VCaP (cell line): ENCODE data around the gene NOS1AP.
A peak's percentile ranks its signal among the peaks of the same experiment; 100 is the strongest.

Experiments used
- H3K27ac ChIP-seq: fragments of 450-650 bp; 2 replicates; pipeline ENCODE4 v1.5.1; 2017
- TF ChIP-seq, protein P1 (sequence below): fragments of 450-650 bp; conservative IDR thresholded peaks from 2 replicates; pipeline ENCODE4 v1.5.1; 2017; ENCODE audit warnings: mild to moderate bottlenecking, moderate library complexity

Gene NOS1AP

DNA sequence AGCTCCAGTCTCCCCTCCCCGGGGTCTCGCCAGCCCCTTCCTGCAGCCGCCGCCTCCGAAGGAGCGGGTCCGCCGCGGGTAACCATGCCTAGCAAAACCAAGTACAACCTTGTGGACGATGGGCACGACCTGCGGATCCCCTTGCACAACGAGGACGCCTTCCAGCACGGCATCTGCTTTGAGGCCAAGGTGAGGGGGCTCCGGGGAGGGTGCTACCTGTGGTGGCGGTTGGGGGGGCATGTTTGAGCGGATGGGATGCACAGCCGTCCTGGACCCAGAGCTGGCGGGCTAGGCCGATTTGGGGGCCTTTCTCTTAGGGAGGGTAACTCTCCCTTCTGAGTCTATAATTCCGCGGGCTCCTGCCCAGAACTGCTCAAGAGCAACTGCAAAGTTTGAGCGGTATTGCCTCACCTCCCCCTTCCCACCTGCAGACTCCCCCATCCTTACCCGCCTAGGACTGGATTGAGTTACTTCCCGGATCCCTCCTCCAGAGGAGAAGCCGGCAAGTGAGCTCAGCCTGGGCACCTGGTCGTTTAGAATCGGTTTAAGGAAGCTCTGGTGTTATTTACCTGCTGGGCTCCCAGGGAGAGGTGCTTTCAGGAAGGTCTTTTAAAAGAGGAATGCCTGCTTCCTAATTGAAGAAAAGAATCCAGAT lies 730 bp downstream of the NOS1AP start:
- TF ChIP-seq, protein P1, sequence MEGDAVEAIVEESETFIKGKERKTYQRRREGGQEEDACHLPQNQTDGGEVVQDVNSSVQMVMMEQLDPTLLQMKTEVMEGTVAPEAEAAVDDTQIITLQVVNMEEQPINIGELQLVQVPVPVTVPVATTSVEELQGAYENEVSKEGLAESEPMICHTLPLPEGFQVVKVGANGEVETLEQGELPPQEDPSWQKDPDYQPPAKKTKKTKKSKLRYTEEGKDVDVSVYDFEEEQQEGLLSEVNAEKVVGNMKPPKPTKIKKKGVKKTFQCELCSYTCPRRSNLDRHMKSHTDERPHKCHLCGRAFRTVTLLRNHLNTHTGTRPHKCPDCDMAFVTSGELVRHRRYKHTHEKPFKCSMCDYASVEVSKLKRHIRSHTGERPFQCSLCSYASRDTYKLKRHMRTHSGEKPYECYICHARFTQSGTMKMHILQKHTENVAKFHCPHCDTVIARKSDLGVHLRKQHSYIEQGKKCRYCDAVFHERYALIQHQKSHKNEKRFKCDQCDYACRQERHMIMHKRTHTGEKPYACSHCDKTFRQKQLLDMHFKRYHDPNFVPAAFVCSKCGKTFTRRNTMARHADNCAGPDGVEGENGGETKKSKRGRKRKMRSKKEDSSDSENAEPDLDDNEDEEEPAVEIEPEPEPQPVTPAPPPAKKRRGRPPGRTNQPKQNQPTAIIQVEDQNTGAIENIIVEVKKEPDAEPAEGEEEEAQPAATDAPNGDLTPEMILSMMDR: no peak
- H3K27ac ChIP-seq: peak overlapping the region; percentile 81

DNA sequence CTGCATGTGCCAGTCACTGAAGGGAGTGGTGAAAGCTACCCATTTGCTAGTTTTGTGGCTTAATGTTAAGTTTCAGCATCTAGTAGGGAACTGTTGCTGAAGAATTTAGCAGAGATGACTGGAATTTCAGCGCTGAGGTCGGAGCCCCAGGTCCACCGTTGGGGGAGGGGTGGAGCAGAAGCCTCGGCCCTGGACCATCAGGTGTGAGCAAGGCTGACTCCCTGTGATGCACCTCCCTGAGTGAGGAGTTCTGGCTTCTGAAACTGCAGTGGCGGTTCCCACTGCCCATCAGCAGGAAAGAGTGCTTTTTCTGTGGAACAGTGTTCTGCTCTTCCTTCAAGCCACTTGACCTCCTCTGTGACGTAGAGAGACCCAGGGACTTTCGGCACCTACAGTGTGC lies 1.3 kb downstream of the NOS1AP start:
- TF ChIP-seq, protein P1: no peak
- H3K27ac ChIP-seq: peak overlapping the region; percentile 81

DNA sequence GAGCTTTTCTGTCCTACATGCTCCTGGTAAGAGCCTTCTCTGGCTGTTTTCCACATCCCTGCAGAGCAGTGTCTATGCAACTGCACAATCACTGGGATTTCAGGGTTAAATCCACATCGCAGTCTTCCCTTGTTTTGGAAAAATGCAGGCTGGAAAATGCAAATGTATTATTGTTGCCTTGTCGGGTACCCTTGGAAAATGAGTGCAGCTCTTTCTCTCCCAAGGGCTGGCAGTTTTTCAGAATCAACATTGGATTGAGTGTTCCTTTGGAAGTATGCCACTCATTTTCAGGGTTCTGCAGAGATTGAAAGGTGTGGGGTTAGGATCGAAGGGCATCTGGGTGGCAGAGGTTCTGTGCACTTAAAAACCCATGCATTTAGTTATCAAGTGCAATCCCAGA lies 3.2 kb downstream of the NOS1AP start:
- H3K27ac ChIP-seq: no peak overlapping the region
- TF ChIP-seq, protein P1: no peak

DNA sequence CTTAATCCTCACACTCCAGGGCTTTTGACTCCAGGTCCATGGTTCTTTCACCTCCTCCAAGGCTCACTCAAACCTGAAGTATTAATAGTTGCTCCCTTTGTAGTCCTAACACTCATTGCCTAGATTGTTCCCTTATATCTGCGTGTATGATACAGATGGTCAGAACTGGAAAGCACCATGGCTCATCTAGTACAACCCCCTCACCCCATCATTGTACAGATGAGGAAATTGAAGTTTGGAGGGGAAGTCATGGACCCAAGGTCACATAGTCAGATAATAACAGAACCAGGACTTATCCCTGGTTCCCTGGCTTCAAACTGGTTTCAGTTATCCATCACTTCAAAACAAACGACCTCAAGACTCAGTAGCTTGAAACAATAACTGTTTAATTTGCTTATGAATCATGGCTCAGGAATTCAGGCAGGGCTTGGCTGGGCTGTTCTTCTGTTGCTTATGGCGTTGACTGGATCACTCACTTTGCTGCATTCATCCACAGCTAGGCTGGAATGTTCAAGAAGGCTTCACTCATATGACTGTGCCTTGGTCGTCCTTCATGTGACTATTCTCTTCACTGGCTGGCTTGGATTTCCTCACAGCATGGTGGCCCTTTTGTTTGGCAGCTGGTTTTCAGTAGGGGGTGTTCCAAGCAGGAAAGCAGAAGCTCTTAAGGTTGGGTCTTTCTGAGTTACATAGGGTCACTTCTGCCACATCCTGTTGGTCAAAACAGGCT lies 5.0 kb downstream of the NOS1AP start:
- TF ChIP-seq, protein P1: no peak

DNA sequence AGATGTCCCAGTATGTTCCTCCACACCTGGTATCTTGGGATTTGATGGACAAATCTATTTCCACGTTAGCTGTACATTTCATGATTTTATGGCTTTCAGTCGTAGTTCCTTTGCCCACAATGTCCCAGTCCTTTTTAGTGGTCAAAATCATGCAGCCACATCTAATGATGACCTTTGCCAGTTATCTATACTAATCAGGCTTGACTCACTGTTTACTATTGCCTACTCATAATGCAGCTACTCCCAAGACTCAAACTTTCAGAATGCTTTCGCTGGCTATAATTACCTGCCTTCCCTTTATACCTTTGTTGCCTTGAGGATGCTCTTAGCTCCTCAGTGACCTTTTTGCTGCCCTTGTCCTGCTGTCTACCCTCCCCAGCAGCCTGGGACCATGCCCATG lies 6.4 kb downstream of the NOS1AP start:
- no peak overlapping the region for H3K27ac ChIP-seq
- TF ChIP-seq, protein P1: no peak

More for the DNA sequence above, 5.0 kb downstream of the NOS1AP start:
- no peak overlapping the region for H3K27ac ChIP-seq

DNA sequence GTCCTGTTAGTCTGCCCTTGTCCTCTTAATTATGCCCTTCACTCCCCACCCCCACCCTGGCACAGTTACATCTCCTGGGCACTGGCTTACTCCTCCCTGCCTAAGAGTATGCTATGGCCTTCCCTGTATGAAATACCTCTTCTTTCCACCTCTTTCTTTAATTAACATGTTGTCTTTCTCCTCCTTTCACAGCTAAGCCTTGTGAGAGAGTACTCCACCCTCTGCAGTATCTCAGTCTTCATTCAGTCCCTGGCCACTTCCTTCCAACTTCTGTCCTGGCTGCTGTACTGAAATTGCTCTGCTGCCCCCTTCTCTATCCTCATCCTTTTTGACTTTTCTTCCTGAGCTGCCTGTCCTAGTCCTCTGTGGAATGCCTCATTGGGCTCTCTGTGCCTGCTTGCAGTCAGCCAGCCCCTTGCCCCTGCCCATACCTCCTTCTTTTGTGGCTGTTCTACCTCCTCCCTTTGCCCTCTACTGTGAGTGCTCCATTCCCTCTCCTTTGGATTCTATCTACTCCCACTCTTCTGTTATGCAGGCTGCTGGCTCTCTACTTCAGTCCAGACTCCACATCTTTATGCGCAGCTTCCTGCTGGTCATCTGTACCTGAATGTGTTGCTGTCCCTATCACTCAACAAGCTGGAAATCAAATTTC lies 8.3 kb downstream of the NOS1AP start:
- H3K27ac ChIP-seq: no peak overlapping the region
- TF ChIP-seq, protein P1: no peak

DNA sequence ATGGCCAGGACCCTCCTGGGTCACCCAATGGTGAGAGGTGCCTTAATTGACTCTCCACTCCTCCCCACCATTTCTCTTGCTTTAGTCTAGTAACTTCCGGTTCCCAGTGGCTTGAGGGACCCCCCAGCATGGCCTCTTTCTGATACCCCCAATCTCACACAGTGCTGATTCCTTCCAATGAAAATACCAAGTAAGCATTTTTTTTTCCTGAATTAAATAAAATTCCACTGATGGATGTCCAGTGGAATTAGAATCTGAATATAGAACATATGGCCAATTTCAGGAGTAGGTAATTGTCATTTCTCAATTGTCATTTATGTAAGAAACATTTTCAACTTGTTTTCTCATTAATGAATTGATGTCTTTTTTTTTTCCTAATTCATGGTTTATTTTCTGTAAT lies 9.5 kb downstream of the NOS1AP start:
- TF ChIP-seq, protein P1: no peak
- no peak overlapping the region for H3K27ac ChIP-seq
